Mesothelial cell of epicardium (in vitro differentiated cells): Measurements from ENCODE around the gene RAPGEF3. TPM values are rescaled to one million over a fixed set of nuclear protein-coding genes. Genes with fewer than 3 reads are reported as not detected.
A peak's percentile ranks its signal among the peaks of the same experiment; 100 is the strongest.

Experiments
- DNase-seq, 2 experiments: peaks; one replicate each; pipeline ENCODE4 v3.0.0; 2021; ENCODE audit warnings: low spot score in 2 of 2; ENCODE audit not compliant: unreplicated experiment in 2 of 2
- H3K27ac Mint-ChIP-seq: 2 replicates; pipeline ENCODE4 v1.8.0; 2021; ENCODE audit warnings: mixed read lengths
- H3K27me3 Mint-ChIP-seq: 2 replicates; pipeline ENCODE4 v1.8.0; 2021; ENCODE audit warnings: low read depth, mixed read lengths
- H3K36me3 Mint-ChIP-seq: 2 replicates; pipeline ENCODE4 v1.8.0; 2021; ENCODE audit warnings: mixed read lengths
- H3K4me1 Mint-ChIP-seq: 2 replicates; pipeline ENCODE4 v1.8.0; 2021; ENCODE audit warnings: mixed read lengths
- H3K4me3 Mint-ChIP-seq: 2 replicates; pipeline ENCODE4 v1.8.0; 2021; ENCODE audit warnings: mild to moderate bottlenecking, moderate library complexity, mixed read lengths
- H3K9me3 Mint-ChIP-seq: 2 replicates; pipeline ENCODE4 v1.8.0; 2021; ENCODE audit warnings: mixed read lengths
- CTCF ChIP-seq: fragments of 200-600 bp; sonication (generic); IDR thresholded peaks from one replicate; pipeline ENCODE4 v1.5.0; 2021; ENCODE audit warnings: antibody characterized with exemption; ENCODE audit not compliant: unreplicated experiment
- total RNA-seq: library from RNA; stranded (reverse); gene quantifications from 3 replicates; pipeline ENCODE4 v1.2.1, GENCODE V29; 2021

RAPGEF3 gene
- total RNA-seq, 1 donor from 2014 or later: 19.4 TPM

- H3K9me3 Mint-ChIP-seq: no peaks in the 10 kb centered on the region
- DNase-seq: peak; percentile 73 to 83
- H3K36me3 Mint-ChIP-seq: no peaks in the 10 kb centered on the region
- H3K27ac Mint-ChIP-seq: peak within 1 kb of the TSS; percentile 94
- peaks cover 43% of the 10 kb centered on the region for H3K4me1 Mint-ChIP-seq
- H3K27me3 Mint-ChIP-seq: no peaks in the 10 kb centered on the region
- H3K4me3 Mint-ChIP-seq: peak within 1 kb of the TSS; percentile 88
- peak; percentile 28 for TF ChIP-seq CTCF
Measured at GRCh38 chr12:47773062-47773857, 14.6 kb upstream of the RAPGEF3 start, which contains the start of gene SLC48A1. Gene SLC48A1, plus strand, starts transcription at chr12:47773238. Its CDS starts 67 bp downstream, at chr12:47773305.

DNA sequence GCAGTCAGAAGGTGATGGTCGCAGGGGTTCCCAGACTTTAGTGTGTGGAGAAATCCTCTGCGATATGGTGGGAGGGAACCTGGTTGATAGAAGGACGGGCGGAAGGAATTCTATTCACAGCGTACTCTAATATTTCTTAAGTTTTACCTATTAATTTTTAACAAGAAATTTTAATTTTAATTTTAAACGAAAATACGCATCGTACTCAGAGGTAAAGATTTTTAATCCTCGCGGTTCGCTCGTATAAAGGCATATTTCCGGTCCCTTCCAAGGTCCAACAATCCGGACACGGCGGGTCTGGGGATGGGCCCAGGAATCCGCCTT, 14.0 kb upstream of the RAPGEF3 start:
- no peak for DNase-seq
- Mint-ChIP-seq H3K9me3 (no peaks in the 10 kb centered on the region), H3K27ac (peak overlapping the region; percentile 94), H3K36me3 (no peaks in the 10 kb centered on the region), H3K4me1 (peaks cover 40% of the 10 kb centered on the region), H3K27me3 (no peaks in the 10 kb centered on the region), H3K4me3 (peak overlapping the region; percentile 79)
- TF ChIP-seq CTCF: no peak

GRCh38 chr12:47772094-47772660, 13.5 kb upstream of the RAPGEF3 start:
- Mint-ChIP-seq H3K27me3 (no peaks in the 10 kb centered on the region), H3K4me3 (peak overlapping the region; percentile 79), H3K27ac (peak overlapping the region; percentile 94), H3K4me1 (peaks cover 42% of the 10 kb centered on the region), H3K36me3 (no peaks in the 10 kb centered on the region), H3K9me3 (no peaks in the 10 kb centered on the region)
- DNase-seq: no peak
- no peak for TF ChIP-seq CTCF

- Mint-ChIP-seq H3K27me3 (no peaks in the 10 kb centered on the region), H3K9me3 (no peaks in the 10 kb centered on the region), H3K4me3 (no peak overlapping the region), H3K27ac (no peak overlapping the region), H3K36me3 (no peaks in the 10 kb centered on the region), H3K4me1 (peaks cover 38% of the 10 kb centered on the region)
- TF ChIP-seq CTCF: no peak
- no peak for DNase-seq
Measured at GRCh38 chr12:47771304-47771703, 12.6 kb upstream of the RAPGEF3 start.

- no peak overlapping the region for H3K4me3 Mint-ChIP-seq
- H3K36me3 Mint-ChIP-seq: no peaks in the 10 kb centered on the region
- H3K9me3 Mint-ChIP-seq: no peaks in the 10 kb centered on the region
- no peak overlapping the region for H3K27ac Mint-ChIP-seq
- DNase-seq: no peak
- H3K27me3 Mint-ChIP-seq: no peaks in the 10 kb centered on the region
- no peak for TF ChIP-seq CTCF
- H3K4me1 Mint-ChIP-seq: peaks cover 37% of the 10 kb centered on the region
Measured at GRCh38 chr12:47770086-47770726, 11.5 kb upstream of the RAPGEF3 start.
